ENCODE measurements around the gene KDM5C. TPM values are rescaled to one million over a fixed set of nuclear protein-coding genes. Genes with fewer than 3 reads are reported as not detected.

The KDM5C gene
- total RNA-seq (2011; cell fraction: chromatin; rRNA removed; ENCODE audit: low replicate concordance): 402 and 573 TPM in 2 replicates
- 257 and 272 TPM in 2 replicates for total RNA-seq (2011; cell fraction: nucleolus; rRNA removed)
- 184 and 231 TPM in 2 replicates for total RNA-seq (2011; cell fraction: nucleoplasm; rRNA removed)
- 61.1 and 82.1 TPM in 2 replicates for total RNA-seq (2014; rRNA removed)
- total RNA-seq (2014; rRNA removed; fragmentation: Illumina TruSeq; extraction: Trizol): 44.5 and 53.1 TPM in 2 replicates
- total RNA-seq (2015; rRNA removed; fragmentation: Illumina TruSeq; extraction: Trizol): 41.4 and 43.4 TPM in 2 replicates
- 110 and 136 TPM in 2 replicates for total RNA-seq (2021)
- polyA plus RNA-seq (2011; rRNA removed): 52.4 and 82.6 TPM in 2 replicates
- 45.7 and 53.1 TPM in 2 replicates for polyA plus RNA-seq (2011; cell fraction: cytosol; rRNA removed)
- 311 and 369 TPM in 2 replicates for polyA plus RNA-seq (2011; cell fraction: nucleus; rRNA removed)
- polyA plus RNA-seq (2012): 64.3 and 71.8 TPM in 2 replicates
- 59.1 and 66.6 TPM in 2 replicates for polyA plus RNA-seq (2014; fragmentation: Illumina TruSeq; extraction: Trizol)
- under 1 TPM; 0.62 to 0.83 TPM for polyA plus RNA-seq (2014; fragmentation: Nextera tagmentation; extraction: Ambion mirVana)
- polyA plus RNA-seq (2014; rRNA removed): 44.0 and 64.7 TPM in 2 replicates
- 81.5 and 92.7 TPM in 2 replicates for polyA minus RNA-seq (2011; rRNA and poly(A)+ RNA removed)
- 71.3 and 80.0 TPM in 2 replicates for polyA minus RNA-seq (2011; cell fraction: cytosol; rRNA and poly(A)+ RNA removed)
- 113 and 144 TPM in 2 replicates for polyA minus RNA-seq (2011; cell fraction: nucleus; rRNA and poly(A)+ RNA removed)
- percentile 84 among the genes with signal in this experiment for Bru-seq, nascent RNA
- BruChase-seq, experiment 1, labeled RNA remaining after a 2-hour chase: percentile 81 among the genes with signal in this experiment
- percentile 86 among the genes with signal in this experiment for BruChase-seq, experiment 2, labeled RNA remaining after a 6-hour chase
- long read RNA-seq, experiment 1, full-length matches to known transcripts: 1 of 93 reads
- long read RNA-seq, experiment 1, partial matches to known transcripts: 83 of 93 reads
- long read RNA-seq, experiment 1, other reads (novel, unspliced or antisense): 9 of 93 reads
- long read RNA-seq, experiment 2, full-length matches to known transcripts: 3 of 77 reads
- long read RNA-seq, experiment 2, partial matches to known transcripts: 31 of 77 reads
- long read RNA-seq, experiment 2, other reads (novel, unspliced or antisense): 43 of 77 reads
- long read RNA-seq, experiment 3, partial matches to known transcripts: 2 of 4 reads
- long read RNA-seq, experiment 3, other reads (novel, unspliced or antisense): 2 of 4 reads

DNA sequence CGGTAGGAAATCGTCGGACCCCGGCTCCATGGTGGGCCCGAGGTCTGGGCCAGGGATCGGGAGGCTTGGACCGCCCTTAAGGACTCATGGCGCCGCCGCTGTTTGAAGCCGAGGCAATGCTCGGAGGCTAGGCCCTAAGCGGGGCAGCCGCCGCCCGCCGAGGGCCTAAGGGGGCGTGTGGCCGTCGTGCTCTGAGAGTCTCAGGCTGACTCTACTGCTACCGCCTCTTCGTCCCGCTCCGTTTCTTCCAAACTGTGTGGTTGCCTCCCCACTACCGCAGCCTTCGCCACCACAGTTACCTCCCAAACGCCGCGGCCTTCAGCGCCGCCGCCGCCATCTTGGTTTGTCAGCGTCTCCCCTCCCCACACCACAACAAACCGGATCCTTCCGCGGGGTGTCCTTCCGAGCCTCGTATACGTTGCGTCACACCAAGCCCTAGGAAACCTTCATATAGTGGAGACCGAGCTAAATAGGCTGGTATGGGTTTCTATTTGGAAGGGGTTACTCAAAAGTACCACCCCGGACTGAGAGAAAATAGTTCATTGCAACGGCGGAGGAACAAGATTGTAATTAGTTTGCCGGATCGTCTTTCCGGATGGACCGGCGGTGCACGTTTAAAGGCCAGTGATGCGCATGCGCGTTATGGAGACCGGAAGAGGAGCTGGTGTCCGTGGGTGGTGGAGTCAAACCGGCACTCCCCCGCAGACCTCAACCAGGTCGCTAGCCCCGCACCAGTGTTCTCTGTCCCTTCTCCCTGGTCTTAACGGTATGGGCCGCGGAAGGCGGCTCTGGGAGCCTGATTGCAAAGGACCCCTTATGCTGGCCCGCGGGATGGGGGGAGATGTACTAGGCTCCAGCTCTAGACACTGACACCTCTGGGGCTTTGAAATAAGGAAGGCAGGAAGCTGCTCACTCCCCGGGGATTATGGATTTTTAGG, at the start of gene KDM5C:
Gene KDM5C (minus strand): TSS at position 348 of the 938 bp plus-strand sequence. CDS start 318 bp downstream, at position 30.
- in situ Hi-C loops (cut with MboI) (no loop called here), intact Hi-C loops (cut with micrococcal nuclease) (loop anchor here (10.0 kb wide), 1 partner anchor 150 kb away; no protein-coding TSS in a partner anchor)
- WGBS (ENCODE audit: insufficient coverage, low coverage, missing lambda C conversion rate): under 1% methylated on average over 56 of the region's 67 CpGs
- Histone ChIP-seq H3K27me3 (ENCODE audit: control insufficient read depth in 2 of 2, insufficient read depth in 2 of 2, low read length in 2 of 2) (no peaks in the 10 kb centered on the region), H3K9ac (ENCODE audit: insufficient read depth in 1 of 2, low read depth in 2 of 2, low read length in 2 of 2) (peak within 1 kb of the TSS; percentile 99 to 100), H3K4me1 (replicated peaks in 1 of 2; ENCODE audit: control insufficient read depth in 2 of 2, insufficient read depth in 2 of 2, low read length in 2 of 2) (peaks cover 17 to 24% of the 10 kb centered on the region in 2 experiments; a peak in 4 of 5 replicates), H3K9me3 (replicated peaks; ENCODE audit: control insufficient read depth, insufficient read depth, low read depth, low read length) (no peaks in the 10 kb centered on the region), H2AFZ (ENCODE audit: low read depth, low read length) (peak within 1 kb of the TSS; percentile 99), H3K79me2 (ENCODE audit: control insufficient read depth, insufficient read depth, low read length) (peaks cover 49% of the 10 kb centered on the region), H3K27ac (ENCODE audit: extremely low read depth, low read depth, low read length) (peak within 1 kb of the TSS; percentile 100), H3K36me3 (ENCODE audit: control insufficient read depth, insufficient read depth, low read length) (peaks cover 36% of the 10 kb centered on the region; the same call in 2 of the 3 replicates), H3K4me3 (peak within 1 kb of the TSS; percentile 100), H4K20me1 (replicated peaks; ENCODE audit: control insufficient read depth, insufficient read depth, low read length) (peaks cover 31% of the 10 kb centered on the region), H3K4me2 (ENCODE audit: insufficient read depth, low read length) (peak within 1 kb of the TSS; percentile 97), H3K9me1 (ENCODE audit: control insufficient read depth, insufficient read depth, low read length) (peaks cover under 1% of the 10 kb centered on the region)
- ATAC-seq (peak; percentile 84), FAIRE-seq (peak; percentile 95), DNase-seq (ENCODE audit: extremely low read depth in 1 of 4, low spot score in 3 of 4) (peak; percentile 95 to 97 (median 96))
- ChIA-PET POLR2A (interaction anchor here (0.6 to 1.4 kb wide), 10 partner anchors 8 to 1920 kb away, joined by 3 to 9 read pairs (median 4); no protein-coding TSS in a partner anchor), CTCF (ENCODE audit: low intra/inter-chr PET ratio) (no interaction called here)
- TSS peak; percentile 53 for BruUV-seq (replicated peaks)
- TF ChIP-seq CGGBP1 (CRISPR knock-in tag; IDR thresholded peaks at IDR 0.05) (peak; percentile 8; the same call in 1 of the 2 replicates), ZFX (CRISPR knock-in tag; IDR thresholded peaks at IDR 0.05) (peak; percentile 95), SAFB (IDR thresholded peaks at IDR 0.05; ENCODE audit: borderline replicate concordance, low read depth, low read length) (no peak), SMARCE1 (IDR thresholded peaks at IDR 0.05) (0 out of 2 replicates have a peak, but pooled peaks have one; percentile 21), ARID1B (IDR thresholded peaks at IDR 0.05) (peak; percentile 48; the same call in 1 of the 2 replicates), E2F5 (CRISPR knock-in tag; IDR thresholded peaks at IDR 0.05) (0 out of 2 replicates have a peak, but pooled peaks have one; percentile 20), C11orf30 (IDR thresholded peaks at IDR 0.05; ENCODE audit: low read depth) (peak; percentile 81), KDM5B (IDR thresholded peaks at IDR 0.05; ENCODE audit: insufficient replicate concordance, low read depth, low read length) (peak; percentile 94), PURB (CRISPR knock-in tag; IDR thresholded peaks at IDR 0.05; ENCODE audit: low read depth) (no peak), CBFA2T3 (IDR thresholded peaks at IDR 0.05) (peak; percentile 5; the same call in 1 of the 2 replicates), EP400 (IDR thresholded peaks at IDR 0.05) (peak; percentile 97), PHB (CRISPR knock-in tag; IDR thresholded peaks at IDR 0.05) (no peak), EGR1 (conservative IDR thresholded peaks at IDR 0.05) (peak; percentile 97), ZKSCAN8 (CRISPR knock-in tag; IDR thresholded peaks at IDR 0.05) (no peak), ERF (CRISPR knock-in tag; IDR thresholded peaks at IDR 0.05) (no peak), HCFC1 (IDR thresholded peaks at IDR 0.05; ENCODE audit: low read depth, low read length) (0 out of 2 replicates have a peak, but pooled peaks have one; percentile 32)
